K562 (cell line): ENCODE measurements around the gene CNPPD1. TPM values are rescaled to one million over a fixed set of nuclear protein-coding genes. Genes with fewer than 3 reads are reported as not detected.

Source experiments
- CEBPB ChIP-seq: fragments of 450-650 bp; IDR thresholded peaks from 2 replicates; pipeline ENCODE4 v1.6.1; 2016; ENCODE audit warnings: missing genetic modification characterization, missing compliant biosample characterization
- ESRRA ChIP-seq: fragments of 450-650 bp; IDR thresholded peaks from 2 replicates; pipeline ENCODE4 v1.6.1; 2014; ENCODE audit warnings: low read depth, mild to moderate bottlenecking, moderate library complexity, borderline replicate concordance
- ETS1 ChIP-seq: conservative IDR thresholded peaks from 2 replicates; pipeline ENCODE4 v1.6.1; 2011; ENCODE audit warnings: low read depth, mild to moderate bottlenecking, low read length; ENCODE audit not compliant: control insufficient read depth
- NONO ChIP-seq, 2 experiments: fragments of 200-400 bp in 1 of 2; fragments of 450-650 bp in 1 of 2; formaldehyde crosslinking in 1 of 2; IDR thresholded peaks; 2 replicates each; pipeline ENCODE4 v1.6.1; 2017; ENCODE audit warnings: low read depth in 2 of 2, mild to moderate bottlenecking in 2 of 2, moderate library complexity in 2 of 2, low read length in 1 of 2
- PHF20 ChIP-seq: fragments of 450-650 bp; IDR thresholded peaks from 2 replicates; pipeline ENCODE4 v1.6.1; 2018; ENCODE audit not compliant: partially characterized antibody
- SIN3A ChIP-seq, 2 experiments: fragments of 150-350 bp in 1 of 2; IDR thresholded peaks; 2 replicates each; pipeline ENCODE4 v1.6.1; 2011 to 2016; ENCODE audit warnings: borderline replicate concordance in 2 of 2, low read depth in 2 of 2, low read length in 2 of 2, mild to moderate bottlenecking in 2 of 2, moderate library complexity in 2 of 2; ENCODE audit not compliant: control insufficient read depth in 1 of 2
- ZBTB1 ChIP-seq: sonication (generic); formaldehyde crosslinking; IDR thresholded peaks from 2 replicates; pipeline ENCODE4 v1.8.1; 2023; ENCODE audit warnings: missing genetic modification reagents, low read depth, mild to moderate bottlenecking, borderline replicate concordance
- ZKSCAN8 ChIP-seq: fragments of 200-800 bp; sonication (Bioruptor generic); IDR thresholded peaks from 2 replicates; pipeline ENCODE4 v1.6.1; 2016; ENCODE audit warnings: missing genetic modification characterization, missing compliant biosample characterization
- ZNF445 ChIP-seq: fragments of 250-450 bp; sonication (Bioruptor Pico); IDR thresholded peaks from 2 replicates; pipeline ENCODE4 v1.4.0; 2020; ENCODE audit warnings: low read depth, mild to moderate bottlenecking, moderate library complexity
- polyA plus RNA-seq, 8 experiments: library from polyadenylated mRNA; depleted of rRNA in 4 of 8; stranded (reverse) in 5 of 8; unstranded in 3 of 8; fragments of >200 nt; fragmentation: Nextera tagmentation in 2 of 8; fragmentation: Illumina TruSeq in 1 of 8; extraction: Ambion mirVana in 2 of 8; extraction: Trizol in 1 of 8; gene quantifications; 2 replicates each; pipeline versions ENCODE4 v1.2.1 to v1.2.3, GENCODE V29; 2011 to 2014; ENCODE audit warnings: inconsistent platforms in 1 of 8, missing spikeins in 1 of 8
- total RNA-seq, 7 experiments: library from RNA; depleted of rRNA in 6 of 7; stranded (reverse); fragments of >200 nt in 6 of 7; fragmentation: Illumina TruSeq in 2 of 7; extraction: Trizol in 2 of 7; gene quantifications; 2 replicates each; pipeline versions ENCODE4 v1.2.1 to v1.2.3, GENCODE V29; 2011 to 2021; ENCODE audit warnings: low replicate concordance in 1 of 7
- TF ChIP-seq, protein P1 (sequence below): sonication (generic); formaldehyde crosslinking; IDR thresholded peaks from 2 replicates; pipeline ENCODE4 v1.8.0; 2022; ENCODE audit warnings: mild to moderate bottlenecking, missing genetic modification reagents

The CNPPD1 gene
- total and polyA plus RNA-seq, 9 of the 15 experiments (the other 6 are each of a cell fraction or from before 2014, with no cell fraction given) = 9.9 to 53.5 (median 27.0) TPM

DNA sequence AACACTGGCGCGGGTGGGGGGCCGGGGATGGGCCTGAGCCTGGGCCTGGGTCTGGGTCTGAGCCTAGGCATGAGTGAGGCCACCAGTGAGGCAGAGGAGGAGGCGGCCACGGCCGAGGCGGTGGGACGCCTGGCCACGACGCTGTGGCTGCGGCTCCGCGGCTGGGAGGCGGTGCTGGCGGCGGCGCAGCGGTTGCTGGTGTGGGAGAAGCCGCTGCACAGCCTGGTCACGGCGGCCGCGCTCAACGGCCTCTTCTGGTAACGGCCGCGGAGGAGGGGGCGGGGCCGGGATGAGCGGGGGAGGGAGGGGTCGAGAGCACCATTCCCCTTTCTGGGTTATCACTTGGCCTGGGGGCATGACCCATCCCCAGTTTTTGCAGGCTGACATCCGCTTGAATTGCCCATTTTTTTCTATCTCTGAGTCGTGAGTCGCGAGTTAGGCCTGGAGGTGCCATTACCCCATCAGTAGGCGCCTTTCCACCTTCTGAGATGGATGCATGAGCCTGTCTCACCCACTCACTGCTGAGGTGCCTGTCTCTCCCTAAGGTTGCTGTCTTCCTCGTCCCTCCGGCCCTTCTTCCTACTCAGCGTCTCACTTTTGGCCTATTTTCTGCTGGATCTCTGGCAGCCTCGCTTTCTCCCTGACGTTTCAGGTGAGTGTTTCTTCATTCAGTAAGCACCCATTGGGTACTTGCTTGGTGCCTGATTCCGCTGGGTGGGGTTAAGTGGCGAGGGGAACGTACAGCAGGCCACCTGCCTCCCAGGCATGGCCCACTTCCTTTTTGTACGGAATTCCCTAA lies 1.9 kb upstream of the CNPPD1 start (continued):
- TF ChIP-seq ZNF445 (CRISPR knock-in tag) = no peak
- TF ChIP-seq, protein P1, sequence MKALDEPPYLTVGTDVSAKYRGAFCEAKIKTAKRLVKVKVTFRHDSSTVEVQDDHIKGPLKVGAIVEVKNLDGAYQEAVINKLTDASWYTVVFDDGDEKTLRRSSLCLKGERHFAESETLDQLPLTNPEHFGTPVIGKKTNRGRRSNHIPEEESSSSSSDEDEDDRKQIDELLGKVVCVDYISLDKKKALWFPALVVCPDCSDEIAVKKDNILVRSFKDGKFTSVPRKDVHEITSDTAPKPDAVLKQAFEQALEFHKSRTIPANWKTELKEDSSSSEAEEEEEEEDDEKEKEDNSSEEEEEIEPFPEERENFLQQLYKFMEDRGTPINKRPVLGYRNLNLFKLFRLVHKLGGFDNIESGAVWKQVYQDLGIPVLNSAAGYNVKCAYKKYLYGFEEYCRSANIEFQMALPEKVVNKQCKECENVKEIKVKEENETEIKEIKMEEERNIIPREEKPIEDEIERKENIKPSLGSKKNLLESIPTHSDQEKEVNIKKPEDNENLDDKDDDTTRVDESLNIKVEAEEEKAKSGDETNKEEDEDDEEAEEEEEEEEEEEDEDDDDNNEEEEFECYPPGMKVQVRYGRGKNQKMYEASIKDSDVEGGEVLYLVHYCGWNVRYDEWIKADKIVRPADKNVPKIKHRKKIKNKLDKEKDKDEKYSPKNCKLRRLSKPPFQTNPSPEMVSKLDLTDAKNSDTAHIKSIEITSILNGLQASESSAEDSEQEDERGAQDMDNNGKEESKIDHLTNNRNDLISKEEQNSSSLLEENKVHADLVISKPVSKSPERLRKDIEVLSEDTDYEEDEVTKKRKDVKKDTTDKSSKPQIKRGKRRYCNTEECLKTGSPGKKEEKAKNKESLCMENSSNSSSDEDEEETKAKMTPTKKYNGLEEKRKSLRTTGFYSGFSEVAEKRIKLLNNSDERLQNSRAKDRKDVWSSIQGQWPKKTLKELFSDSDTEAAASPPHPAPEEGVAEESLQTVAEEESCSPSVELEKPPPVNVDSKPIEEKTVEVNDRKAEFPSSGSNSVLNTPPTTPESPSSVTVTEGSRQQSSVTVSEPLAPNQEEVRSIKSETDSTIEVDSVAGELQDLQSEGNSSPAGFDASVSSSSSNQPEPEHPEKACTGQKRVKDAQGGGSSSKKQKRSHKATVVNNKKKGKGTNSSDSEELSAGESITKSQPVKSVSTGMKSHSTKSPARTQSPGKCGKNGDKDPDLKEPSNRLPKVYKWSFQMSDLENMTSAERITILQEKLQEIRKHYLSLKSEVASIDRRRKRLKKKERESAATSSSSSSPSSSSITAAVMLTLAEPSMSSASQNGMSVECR (CRISPR knock-in tag) = peak; percentile 82
- no peak for TF ChIP-seq ESRRA
- no peak for TF ChIP-seq CEBPB (tag)
- TF ChIP-seq PHF20 = no peak
- no peak for TF ChIP-seq ZKSCAN8 (CRISPR knock-in tag)
- peak; percentile 98 for TF ChIP-seq ZBTB1
- no peak for TF ChIP-seq ETS1
- TF ChIP-seq SIN3A (IDR thresholded peaks at IDR 0.05; ENCODE audit: borderline replicate concordance in 2 of 2, control insufficient read depth in 1 of 2, low read depth in 2 of 2, low read length in 2 of 2) = no peak
- 0 out of 4 replicates have a peak, but pooled peaks of 1 of the 2 experiments have one; percentile 39 for TF ChIP-seq NONO (IDR thresholded peaks at IDR 0.05; ENCODE audit: low read depth in 2 of 2, low read length in 1 of 2)
